Endothelial cell of umbilical vein (primary cell): Measurements from ENCODE around the gene DOCK1. TPM values are rescaled to one million over a fixed set of nuclear protein-coding genes. Genes with fewer than 3 reads are reported as not detected.

Experiments used
- BruUV-seq: library from RNA; stranded (reverse); fragments of 400-500 nt; replicated peaks from 2 replicates; lab custom pipeline; 2021; lab: Mats Ljungman, UMichigan
- CTCF ChIA-PET: fragments of 300-600, 350-600 bp; sonication (Branson Sonifier 250); formaldehyde crosslinking; loops from one replicate; lab custom pipeline; 2021; ENCODE audit warnings: antibody characterized with exemption, inconsistent platforms; lab: Charles Lee
- POLR2A ChIA-PET: fragments of 300-600, 350-600 bp; sonication (Branson Sonifier 250); formaldehyde crosslinking; loops from one replicate; lab custom pipeline; 2021; ENCODE audit warnings: antibody characterized with exemption, inconsistent platforms; lab: Charles Lee
- DNase-seq: peaks from one replicate; pipeline ENCODE4 v3.0.0-alpha.2; 2011; ENCODE audit warnings: low read depth, low spot score
- FAIRE-seq: peaks from 2 replicates; lab custom pipeline; 2011; peaks lifted over from hg19 to GRCh38; lab: Jason Lieb, UNC
- H2AFZ ChIP-seq: 2 replicates; pipeline ENCODE4 v1.6.0; 2012; ENCODE audit warnings: low read depth, low read length, control low read depth, inconsistent platforms
- H3K27ac ChIP-seq: 2 replicates; pipeline ENCODE4 v1.5.1; 2011; ENCODE audit warnings: low read depth, mild to moderate bottlenecking, control low read depth, low read length, moderate library complexity; ENCODE audit not compliant: insufficient read depth
- H3K27me3 ChIP-seq, 2 experiments: 2 replicates each; pipeline versions ENCODE4 v1.6.0 to v1.6.1; 2011; ENCODE audit warnings: low read length in 2 of 2, mixed read lengths in 1 of 2; ENCODE audit not compliant: control insufficient read depth in 2 of 2, insufficient read depth in 2 of 2
- H3K36me3 ChIP-seq, 2 experiments: 2 replicates in 1 of 2; 3 replicates in 1 of 2; pipeline ENCODE4 v1.5.1; 2011; ENCODE audit warnings: low read length in 2 of 2, mild to moderate bottlenecking in 1 of 2, moderate library complexity in 1 of 2; ENCODE audit not compliant: control insufficient read depth in 2 of 2, insufficient read depth in 2 of 2; ENCODE audit errors: extremely low read depth in 1 of 2
- H3K4me1 ChIP-seq: 3 replicates; pipeline ENCODE4 v1.5.1; 2011; ENCODE audit warnings: mild to moderate bottlenecking, low read length; ENCODE audit not compliant: control insufficient read depth, insufficient read depth; ENCODE audit errors: extremely low read depth
- H3K4me2 ChIP-seq: 2 replicates; pipeline ENCODE4 v1.6.1; 2011; ENCODE audit warnings: low read length, control low read depth, mixed read lengths; ENCODE audit not compliant: insufficient read depth
- H3K4me3 ChIP-seq, 3 experiments: fragments of 200-600 bp in 1 of 3; sonication (generic), shearing (Covaris generic) in 1 of 3; replicated peaks in 1 of 3; 2 replicates each; pipeline ENCODE4 v1.5.1; 2011 to 2016; ENCODE audit warnings: control low read depth in 3 of 3, low read length in 3 of 3, mild to moderate bottlenecking in 2 of 3, inconsistent platforms in 1 of 3, low read depth in 1 of 3, moderate library complexity in 1 of 3; ENCODE audit not compliant: insufficient read depth in 1 of 3
- H3K79me2 ChIP-seq: 2 replicates; pipeline ENCODE4 v1.6.0; 2012; ENCODE audit warnings: low read length, inconsistent platforms; ENCODE audit not compliant: control insufficient read depth, insufficient read depth
- H3K9ac ChIP-seq: replicated peaks from 2 replicates; pipeline ENCODE3; 2011; ENCODE audit warnings: low read length, control low read depth; ENCODE audit not compliant: insufficient read depth; ENCODE audit errors: extremely low read depth
- H3K9me1 ChIP-seq: replicated peaks from 3 replicates; pipeline ENCODE4 v1.6.0; 2011; ENCODE audit warnings: mild to moderate bottlenecking, low read length; ENCODE audit not compliant: control insufficient read depth, insufficient read depth; ENCODE audit errors: extremely low read depth
- H3K9me3 ChIP-seq: replicated peaks from 2 replicates; pipeline ENCODE4 v1.5.1; 2012; ENCODE audit warnings: low read length, inconsistent platforms; ENCODE audit not compliant: control insufficient read depth, insufficient read depth
- H4K20me1 ChIP-seq: replicated peaks from 2 replicates; pipeline ENCODE3; 2011; ENCODE audit warnings: mild to moderate bottlenecking, low read length; ENCODE audit not compliant: control insufficient read depth, insufficient read depth; ENCODE audit errors: extremely low read depth
- CTCF ChIP-seq, 2 donors: IDR thresholded peaks; 1 replicate in 1 of 2; 2 replicates in 1 of 2; pipeline ENCODE4 v1.5.1; 2011; ENCODE audit warnings: low read length in 2 of 2, mild to moderate bottlenecking in 2 of 2, moderate library complexity in 2 of 2, control low read depth in 1 of 2, inconsistent platforms in 1 of 2, low read depth in 1 of 2; ENCODE audit not compliant: insufficient read depth in 1 of 2; ENCODE audit errors: extremely low read depth in 1 of 2
- EZH2 ChIP-seq: IDR thresholded peaks from 2 replicates; pipeline ENCODE4 v1.6.1; 2012; ENCODE audit warnings: borderline replicate concordance, low read depth, mild to moderate bottlenecking, moderate library complexity, low read length, inconsistent platforms; ENCODE audit not compliant: severe bottlenecking
- FOS ChIP-seq: IDR thresholded peaks from 2 replicates; pipeline ENCODE4 v1.6.1; 2011; ENCODE audit warnings: mild to moderate bottlenecking, low read length, moderate library complexity, borderline replicate concordance; ENCODE audit not compliant: insufficient read depth
- GATA2 ChIP-seq: IDR thresholded peaks from 2 replicates; pipeline ENCODE4 v1.7.0; 2011; ENCODE audit warnings: low read depth, mild to moderate bottlenecking, moderate library complexity, mixed read lengths, low read length; ENCODE audit not compliant: insufficient read length, insufficient read depth
- JUN ChIP-seq: IDR thresholded peaks from 2 replicates; pipeline ENCODE4 v1.6.1; 2011; ENCODE audit warnings: borderline replicate concordance, low read depth; ENCODE audit not compliant: insufficient read length, insufficient read depth
- MAX ChIP-seq: IDR thresholded peaks from 2 replicates; pipeline ENCODE4 v1.6.1; 2011; ENCODE audit not compliant: insufficient read depth, insufficient read length
- MYC ChIP-seq: IDR thresholded peaks from one replicate; pipeline ENCODE4 v1.6.1; 2011; ENCODE audit warnings: mild to moderate bottlenecking, low read depth, low read length
- POLR2A ChIP-seq: IDR thresholded peaks from 2 replicates; pipeline ENCODE4 v1.6.1; 2012; ENCODE audit warnings: low read depth, mild to moderate bottlenecking, control low read depth, low read length
- POLR2AphosphoS5 ChIP-seq: IDR thresholded peaks from 2 replicates; pipeline ENCODE4 v1.6.1; 2012; ENCODE audit warnings: low read depth, mild to moderate bottlenecking, control low read depth, low read length, moderate library complexity; ENCODE audit not compliant: insufficient read depth
- dilution Hi-C: fragments of 300-500 bp; cut with MboI; formaldehyde crosslinking; loops from one replicate; pipeline ENCODE4 v1.15.0; 2019; ENCODE audit warnings: low sequenced_read_pairs; ENCODE audit not compliant: extremely low pct_ligation_motif_present
- intact Hi-C: fragments of 100-400 bp; cut with micrococcal nuclease; formaldehyde crosslinking; loops from one replicate; pipeline ENCODE4 v1.10.0; 2022
- polyA plus RNA-seq, 4 experiments: library from polyadenylated mRNA; depleted of rRNA in 3 of 4; stranded (reverse) in 3 of 4; unstranded in 1 of 4; fragments of >200 nt; gene quantifications; 2 replicates each; pipeline versions ENCODE4 v1.2.1 to v1.2.3, GENCODE V29; 2011 to 2012; ENCODE audit warnings: missing spikeins in 1 of 4
- total RNA-seq: library from RNA; stranded (reverse); gene quantifications from 2 replicates; pipeline ENCODE4 v1.2.3, GENCODE V29; 2021

Gene DOCK1
- total and polyA plus RNA-seq, 2 donors (not counting 3 experiments of a cell fraction or from before 2014, with no cell fraction given), result 22.5 to 83.1 TPM

- no peak overlapping the region for H3K27ac ChIP-seq
- POLR2A ChIA-PET, result no interaction called here
These were observed 131.8 kb downstream of the DOCK1 start for GRCh38 chr10:127036987-127037386.

More at GRCh38 chr10:127036987-127037386, 131.8 kb downstream of the DOCK1 start:
- Histone ChIP-seq H3K79me2 (no peaks in the 10 kb centered on the region), H3K9ac (no peak overlapping the region), H3K9me3 (no peaks in the 10 kb centered on the region), H3K4me2 (no peak overlapping the region), H3K4me1 (no peaks in the 10 kb centered on the region), H3K36me3 (peaks cover 9 to 32% of the 10 kb centered on the region in 2 experiments), H3K27me3 (no peaks in the 10 kb centered on the region), H4K20me1 (no peaks in the 10 kb centered on the region), H2AFZ (no peak overlapping the region), H3K9me1 (no peaks in the 10 kb centered on the region), H3K4me3 (no peak overlapping the region)
- no TSS peak for BruUV-seq
- TF ChIP-seq GATA2 (no peak), JUN (no peak), FOS (no peak), EZH2 (no peak), POLR2AphosphoS5 (no peak), CTCF (IDR thresholded peaks at IDR 0.05; ENCODE audit: extremely low read depth in 1 of 2, insufficient read depth in 1 of 2, low read depth in 1 of 2, low read length in 2 of 2) (no peak), POLR2A (no peak), MAX (no peak), MYC (no peak)
- dilution Hi-C loops, result no loop called here
- FAIRE-seq (no peak), DNase-seq (no peak)
- intact Hi-C loops, result no loop called here
- CTCF ChIA-PET, result interaction anchor here (1.2 kb wide), 1 partner anchor 12 kb away, joined by 3 read pairs; no protein-coding TSS in a partner anchor
